Measurements from ENCODE around the gene ATP8A1.

DNA sequence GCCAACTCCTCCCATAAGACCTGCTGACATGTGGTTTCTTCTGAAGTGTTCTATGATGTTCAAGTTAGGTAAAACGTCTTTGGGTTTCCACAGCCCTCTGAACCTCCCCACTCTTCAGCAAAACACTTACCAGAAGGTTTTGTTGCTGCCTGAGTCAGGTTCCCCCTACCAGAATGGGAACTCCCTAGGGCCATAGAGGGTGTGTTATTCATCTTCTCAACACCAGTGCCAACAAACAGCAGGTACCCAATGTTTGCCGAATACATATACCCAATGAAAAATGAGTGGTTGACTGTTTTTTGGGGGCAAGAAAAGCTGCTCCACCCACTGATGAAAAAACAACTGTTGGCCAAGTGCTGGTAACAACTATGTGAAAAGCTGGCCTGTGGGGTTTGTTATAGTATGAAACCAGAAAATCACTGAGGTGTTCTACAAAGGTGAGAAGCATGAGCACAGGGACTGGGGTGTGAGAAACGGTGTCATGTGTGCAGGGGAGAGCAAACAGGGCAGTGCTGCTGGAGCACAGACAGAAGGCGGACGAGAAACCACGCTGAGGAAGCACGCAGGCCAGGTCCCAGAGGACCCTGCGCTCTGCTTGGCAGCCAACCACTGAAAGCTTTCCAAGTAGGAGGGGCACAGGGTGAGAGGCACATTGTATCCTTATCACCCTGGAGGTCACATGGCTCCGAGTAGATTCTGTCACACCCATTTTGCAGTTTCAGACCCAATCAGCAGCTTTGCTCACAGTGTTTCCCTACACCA, 28.8 kb downstream of the ATP8A1 start:
- TF ChIP-seq, protein P1, sequence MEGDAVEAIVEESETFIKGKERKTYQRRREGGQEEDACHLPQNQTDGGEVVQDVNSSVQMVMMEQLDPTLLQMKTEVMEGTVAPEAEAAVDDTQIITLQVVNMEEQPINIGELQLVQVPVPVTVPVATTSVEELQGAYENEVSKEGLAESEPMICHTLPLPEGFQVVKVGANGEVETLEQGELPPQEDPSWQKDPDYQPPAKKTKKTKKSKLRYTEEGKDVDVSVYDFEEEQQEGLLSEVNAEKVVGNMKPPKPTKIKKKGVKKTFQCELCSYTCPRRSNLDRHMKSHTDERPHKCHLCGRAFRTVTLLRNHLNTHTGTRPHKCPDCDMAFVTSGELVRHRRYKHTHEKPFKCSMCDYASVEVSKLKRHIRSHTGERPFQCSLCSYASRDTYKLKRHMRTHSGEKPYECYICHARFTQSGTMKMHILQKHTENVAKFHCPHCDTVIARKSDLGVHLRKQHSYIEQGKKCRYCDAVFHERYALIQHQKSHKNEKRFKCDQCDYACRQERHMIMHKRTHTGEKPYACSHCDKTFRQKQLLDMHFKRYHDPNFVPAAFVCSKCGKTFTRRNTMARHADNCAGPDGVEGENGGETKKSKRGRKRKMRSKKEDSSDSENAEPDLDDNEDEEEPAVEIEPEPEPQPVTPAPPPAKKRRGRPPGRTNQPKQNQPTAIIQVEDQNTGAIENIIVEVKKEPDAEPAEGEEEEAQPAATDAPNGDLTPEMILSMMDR (IDR thresholded peaks at IDR 0.05; ENCODE audit: borderline replicate concordance, extremely low read depth, low read length, poor library complexity, severe bottlenecking), result no peak
- TF ChIP-seq EZH2 (IDR thresholded peaks at IDR 0.05; ENCODE audit: borderline replicate concordance, low read depth, low read length, severe bottlenecking), result no peak
